Stimulated activated memory B cell treated with anti-CD40 and anti-IgM and Interleukin-4, amounts not matched to agents 10 μg/mL and 1 μg/mL and 100 μg/mL, for 72 hours (primary cell): ENCODE results near the gene EIF5.
"Not testable (repeated sequence)": the region's sequence is repeated elsewhere in the genome, so short reads cannot be mapped to it uniquely, and the experiment has no call there.

Experiments
- ATAC-seq: fragments of 150-1000 bp; cut with Tn5 transposase; 2 replicates; pipeline ENCODE4 v1.10.0; 2021
- H3K27ac Mint-ChIP-seq: one replicate; pipeline ENCODE4 v1.8.0; 2022; ENCODE audit warnings: mild to moderate bottlenecking, mixed read lengths
- H3K27me3 Mint-ChIP-seq: one replicate; pipeline ENCODE4 v1.8.0; 2022; ENCODE audit warnings: mixed read lengths
- H3K36me3 Mint-ChIP-seq: one replicate; pipeline ENCODE4 v1.8.0; 2022; ENCODE audit warnings: mixed read lengths
- H3K4me1 Mint-ChIP-seq: one replicate; pipeline ENCODE4 v1.8.0; 2022; ENCODE audit warnings: mixed read lengths
- H3K4me3 Mint-ChIP-seq: one replicate; pipeline ENCODE4 v1.8.0; 2022; ENCODE audit warnings: mild to moderate bottlenecking, moderate library complexity, mixed read lengths
- H3K9me3 Mint-ChIP-seq: one replicate; pipeline ENCODE4 v1.8.0; 2022; ENCODE audit warnings: mixed read lengths

The EIF5 gene

GRCh38 chr14:103341250-103342129 lies 7.5 kb downstream of the EIF5 start:
- no peak overlapping the region for H3K4me3 Mint-ChIP-seq
- peaks cover 74% of the 10 kb centered on the region for H3K36me3 Mint-ChIP-seq
- no peak for ATAC-seq
- peaks cover 24% of the 10 kb centered on the region for H3K4me1 Mint-ChIP-seq
- no peak overlapping the region for H3K27ac Mint-ChIP-seq
- no peaks in the 10 kb centered on the region for H3K27me3 Mint-ChIP-seq
- no peaks in the 10 kb centered on the region for H3K9me3 Mint-ChIP-seq

DNA sequence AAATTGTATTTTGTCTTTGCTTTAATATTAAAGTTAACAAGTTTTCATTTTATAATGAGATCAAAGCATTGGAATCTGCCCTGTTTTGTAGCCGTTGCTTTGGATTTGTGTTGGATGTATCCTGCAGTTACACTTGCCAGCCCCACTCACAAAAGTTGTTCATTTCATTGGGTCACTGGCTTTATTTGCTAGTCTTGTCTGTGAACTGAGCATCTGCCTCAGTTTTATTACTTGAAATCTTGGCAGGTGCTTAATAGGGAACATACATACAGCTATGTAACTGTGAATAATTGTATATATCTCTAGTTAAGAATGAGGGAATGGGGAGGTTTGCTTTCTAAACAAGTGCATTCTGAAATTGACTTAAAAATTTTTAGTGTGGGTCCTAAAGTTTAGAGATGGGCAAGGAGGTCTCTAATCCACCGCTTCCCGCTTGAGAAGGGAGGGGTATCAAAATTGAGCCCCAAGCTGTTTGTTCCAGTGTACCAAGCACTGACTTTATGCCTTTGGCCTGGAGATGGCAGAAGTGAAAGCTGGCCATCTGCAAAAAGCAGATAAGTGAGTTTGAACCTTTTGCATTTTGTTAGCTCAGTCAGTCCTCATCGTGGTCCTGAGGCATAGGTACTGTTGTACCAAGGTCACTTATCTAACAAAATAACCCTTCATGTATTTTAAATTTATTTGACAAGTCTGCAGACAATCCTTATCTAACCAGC lies 9.3 kb downstream of the EIF5 start:
- Mint-ChIP-seq H3K4me1 (peaks cover 18% of the 10 kb centered on the region), H3K9me3 (no peaks in the 10 kb centered on the region), H3K36me3 (peaks cover 57% of the 10 kb centered on the region), H3K27ac (no peak overlapping the region), H3K27me3 (no peaks in the 10 kb centered on the region), H3K4me3 (no peak overlapping the region)
- no peak for ATAC-seq

DNA sequence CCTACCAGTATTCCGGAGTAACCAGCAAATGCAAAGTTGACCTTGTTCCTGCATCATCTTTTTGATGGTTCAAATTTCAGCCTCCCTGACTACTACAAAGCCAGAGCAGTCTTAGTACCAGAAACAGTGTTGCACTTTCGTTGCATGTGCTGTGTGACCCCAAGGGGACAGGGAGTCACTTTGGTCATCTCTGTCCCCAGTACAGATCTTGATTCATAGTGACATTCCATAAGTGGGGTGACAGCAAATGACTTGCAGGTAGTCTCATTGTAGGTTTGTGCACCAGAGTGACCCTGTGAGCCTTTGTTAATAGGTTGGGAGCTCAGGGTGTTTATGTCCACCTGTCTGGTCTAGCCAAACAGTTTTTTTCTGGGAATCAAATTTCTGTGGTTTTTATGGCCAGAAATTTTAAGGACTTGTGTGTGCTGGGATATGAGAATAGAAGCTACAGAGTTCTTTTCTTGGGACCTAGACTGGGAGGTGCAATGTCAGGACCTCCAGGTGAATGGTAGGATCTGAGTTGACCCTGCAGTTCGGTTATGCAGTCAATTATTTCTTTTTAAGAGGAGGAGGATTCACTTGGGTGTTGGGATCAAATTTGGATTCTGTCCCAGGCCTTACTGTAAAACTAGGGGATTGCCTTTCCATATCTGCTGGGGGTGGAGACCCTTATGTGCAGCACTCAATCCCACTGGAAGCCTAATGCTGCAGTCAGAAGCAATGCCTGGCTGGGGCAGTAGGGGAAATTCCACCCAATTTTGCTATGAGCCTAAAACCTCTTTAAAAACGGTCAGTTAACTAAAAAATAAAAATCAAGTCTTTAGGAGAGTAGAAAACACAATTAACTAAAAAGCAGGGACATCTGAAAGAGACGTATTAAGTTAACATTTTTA lies 10.1 kb downstream of the EIF5 start:
- no peak overlapping the region for H3K27ac Mint-ChIP-seq
- H3K27me3 Mint-ChIP-seq, result no peaks in the 10 kb centered on the region
- peaks cover 49% of the 10 kb centered on the region for H3K36me3 Mint-ChIP-seq
- no peaks in the 10 kb centered on the region for H3K9me3 Mint-ChIP-seq
- ATAC-seq, result no peak
- H3K4me1 Mint-ChIP-seq, result peaks cover 14% of the 10 kb centered on the region
- H3K4me3 Mint-ChIP-seq, result no peak overlapping the region

- H3K27ac Mint-ChIP-seq, result no peak overlapping the region
- no peaks in the 10 kb centered on the region for H3K4me1 Mint-ChIP-seq
- H3K4me3 Mint-ChIP-seq, result no peak overlapping the region
- H3K9me3 Mint-ChIP-seq, result no peaks in the 10 kb centered on the region
- H3K27me3 Mint-ChIP-seq, result peaks cover 5% of the 10 kb centered on the region
- peaks cover 34% of the 10 kb centered on the region for H3K36me3 Mint-ChIP-seq
- no peak for ATAC-seq
Observed at GRCh38 chr14:103346286-103346685, 12.2 kb downstream of the EIF5 start.

DNA sequence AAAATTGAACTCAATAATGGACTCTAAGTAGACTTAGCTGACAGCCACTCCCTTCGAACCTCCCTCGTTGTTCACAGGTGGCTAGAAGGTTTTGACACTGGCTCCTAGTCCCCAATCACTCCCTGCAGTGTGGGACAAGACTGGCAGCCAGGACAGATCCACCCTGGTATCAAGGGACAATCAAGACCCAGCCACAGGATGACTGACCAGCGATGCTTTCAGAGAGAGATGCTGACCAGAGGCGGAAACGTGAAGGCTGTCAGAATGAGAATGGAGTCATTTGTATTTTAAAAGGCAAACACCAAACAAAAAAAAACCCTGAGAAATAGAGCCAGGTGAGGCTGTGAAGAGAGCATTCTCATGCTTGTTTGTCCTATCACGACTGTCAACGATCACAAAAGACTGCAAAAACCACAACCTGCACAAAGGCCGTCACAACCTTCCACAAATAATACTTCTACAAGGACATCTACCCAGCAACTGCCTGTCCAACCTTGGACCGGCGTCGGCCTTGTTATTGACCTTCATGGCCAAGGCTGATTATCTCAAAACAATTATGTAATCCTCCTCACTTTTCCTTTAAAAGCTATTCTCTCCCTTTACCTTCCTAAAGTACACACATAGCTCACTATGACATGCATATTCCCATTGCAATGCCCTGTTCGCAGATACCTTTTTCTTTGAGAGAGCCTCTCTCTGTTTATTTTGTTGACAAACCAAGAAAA lies 13.2 kb downstream of the EIF5 start:
- H3K27ac Mint-ChIP-seq, result no peak overlapping the region
- H3K4me3 Mint-ChIP-seq, result no peak overlapping the region
- no peaks in the 10 kb centered on the region for H3K4me1 Mint-ChIP-seq
- no peak for ATAC-seq
- peaks cover 25% of the 10 kb centered on the region for H3K36me3 Mint-ChIP-seq
- H3K27me3 Mint-ChIP-seq, result peaks cover 14% of the 10 kb centered on the region
- H3K9me3 Mint-ChIP-seq, result no peaks in the 10 kb centered on the region

DNA sequence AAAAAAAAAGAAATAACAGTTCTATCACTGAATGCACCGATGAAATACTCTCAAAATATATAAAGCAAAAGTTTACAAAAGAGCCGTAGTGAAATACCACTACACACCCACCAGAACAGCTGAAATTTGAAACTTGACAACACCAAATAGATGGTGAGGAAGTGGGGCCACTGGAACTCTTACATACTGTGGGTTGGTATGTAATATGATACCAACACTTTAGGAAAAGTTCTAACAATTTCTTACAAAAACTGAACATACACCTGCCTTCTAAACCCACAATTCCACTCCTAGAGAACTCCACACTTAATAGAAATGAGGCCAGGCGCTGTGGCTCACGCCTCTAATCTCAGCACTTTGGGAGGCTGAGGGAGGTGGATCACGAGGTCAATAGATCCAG lies 14.1 kb downstream of the EIF5 start:
- no peak for ATAC-seq
- H3K27ac Mint-ChIP-seq, result no peak overlapping the region
- no peak overlapping the region for H3K4me3 Mint-ChIP-seq
- H3K9me3 Mint-ChIP-seq, result no peaks in the 10 kb centered on the region
- peaks cover 18% of the 10 kb centered on the region for H3K36me3 Mint-ChIP-seq
- no peaks in the 10 kb centered on the region for H3K4me1 Mint-ChIP-seq
- peaks cover 23% of the 10 kb centered on the region for H3K27me3 Mint-ChIP-seq

DNA sequence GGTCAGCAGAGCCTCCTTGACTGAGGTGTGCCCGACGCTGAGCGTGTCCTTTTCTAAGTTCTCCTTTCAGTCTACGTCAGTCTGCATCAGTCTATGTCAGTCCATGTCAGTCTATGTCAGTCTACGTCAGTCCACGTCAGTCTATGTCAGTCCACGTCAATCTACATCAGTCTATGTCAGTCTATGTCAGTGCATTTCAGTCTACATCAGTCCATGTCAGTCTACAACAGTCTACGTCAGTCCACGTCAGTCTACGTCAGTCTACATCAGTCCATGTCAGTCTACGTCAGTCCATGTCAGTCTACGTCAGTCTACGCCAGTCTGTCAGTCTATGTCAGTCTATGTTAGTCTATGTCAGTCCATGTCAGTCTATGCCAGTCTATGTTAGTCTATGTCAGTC lies 15.9 kb downstream of the EIF5 start:
- Mint-ChIP-seq H3K4me3 (no peak overlapping the region), H3K27ac (no peak overlapping the region), H3K36me3 (peaks cover under 1% of the 10 kb centered on the region), H3K4me1 (no peaks in the 10 kb centered on the region), H3K9me3 (no peaks in the 10 kb centered on the region), H3K27me3 (peaks cover 38% of the 10 kb centered on the region)
- no peak for ATAC-seq

GRCh38 chr14:103353362-103353761 lies 19.3 kb downstream of the EIF5 start:
- Mint-ChIP-seq H3K27me3 (peaks cover 54% of the 10 kb centered on the region), H3K9me3 (no peaks in the 10 kb centered on the region), H3K36me3 (no peaks in the 10 kb centered on the region), H3K4me1 (peaks cover 5% of the 10 kb centered on the region), H3K4me3 (no peak overlapping the region), H3K27ac (no peak overlapping the region)
- no peak for ATAC-seq

GRCh38 chr14:103354141-103354540 lies 20.1 kb downstream of the EIF5 start:
- H3K27me3 Mint-ChIP-seq, result peaks cover 54% of the 10 kb centered on the region
- no peak overlapping the region for H3K27ac Mint-ChIP-seq
- ATAC-seq, result no peak
- no peaks in the 10 kb centered on the region for H3K36me3 Mint-ChIP-seq
- H3K9me3 Mint-ChIP-seq, result no peaks in the 10 kb centered on the region
- no peak overlapping the region for H3K4me3 Mint-ChIP-seq
- H3K4me1 Mint-ChIP-seq, result peaks cover 5% of the 10 kb centered on the region

- Mint-ChIP-seq H3K36me3 (peaks cover 4% of the 10 kb centered on the region), H3K4me3 (no peak overlapping the region), H3K9me3 (peaks cover 3% of the 10 kb centered on the region), H3K27ac (no peak overlapping the region), H3K4me1 (peaks cover 5% of the 10 kb centered on the region), H3K27me3 (peaks cover 65% of the 10 kb centered on the region)
- ATAC-seq, result no peak
Observed at GRCh38 chr14:103356024-103356682, 22.1 kb downstream of the EIF5 start.

DNA sequence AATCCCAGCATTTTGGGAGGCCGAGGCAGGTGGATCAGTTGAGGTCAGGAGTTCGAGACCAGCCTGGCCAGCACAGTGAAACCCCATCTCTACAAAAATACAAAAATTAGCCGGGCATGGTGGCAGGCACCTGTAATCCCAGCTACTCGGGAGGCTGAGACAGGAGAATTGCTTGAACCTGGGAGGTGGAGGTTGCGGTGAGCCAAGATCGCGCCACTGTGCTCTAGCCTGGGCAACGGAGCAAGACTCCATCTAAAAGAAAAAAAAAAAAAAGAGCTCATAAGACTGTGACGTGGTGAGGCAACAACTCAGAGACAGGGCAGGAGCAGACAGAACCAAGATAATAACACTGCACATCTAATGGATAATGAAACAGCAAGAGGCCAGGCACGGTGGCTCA lies 23.5 kb downstream of the EIF5 start:
- not testable (repeated sequence) for H3K9me3 Mint-ChIP-seq, H3K36me3 Mint-ChIP-seq, H3K4me3 Mint-ChIP-seq, ATAC-seq, H3K27ac Mint-ChIP-seq, H3K4me1 Mint-ChIP-seq
- H3K27me3 Mint-ChIP-seq, result peaks cover 52% of the 10 kb centered on the region

DNA sequence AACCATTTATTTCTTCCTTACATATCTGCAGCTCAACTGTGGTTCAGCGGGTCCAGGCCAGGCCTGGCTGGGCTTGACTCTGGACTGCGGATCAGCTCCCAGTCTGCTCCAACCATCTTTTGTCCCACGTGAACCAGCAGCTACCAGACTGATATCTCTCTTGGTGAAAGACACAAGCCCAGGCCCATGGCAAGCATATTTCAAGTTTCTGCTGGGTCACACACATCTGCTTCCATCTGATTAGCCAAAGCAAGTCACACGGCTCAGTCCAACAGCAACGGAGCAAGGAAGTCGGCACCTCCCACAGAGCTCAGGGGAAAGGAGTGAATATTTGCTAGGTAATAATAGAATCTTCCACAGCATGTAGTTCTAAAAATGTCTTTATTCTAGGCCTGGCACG lies 26.5 kb downstream of the EIF5 start:
- Mint-ChIP-seq H3K27ac (no peak overlapping the region), H3K27me3 (peaks cover 41% of the 10 kb centered on the region), H3K9me3 (peaks cover 12% of the 10 kb centered on the region), H3K4me3 (no peak overlapping the region), H3K36me3 (peaks cover 13% of the 10 kb centered on the region), H3K4me1 (peaks cover 5% of the 10 kb centered on the region)
- no peak for ATAC-seq

GRCh38 chr14:103361867-103362266 lies 27.8 kb downstream of the EIF5 start:
- Mint-ChIP-seq H3K4me3 (no peak overlapping the region), H3K27me3 (peaks cover 36% of the 10 kb centered on the region), H3K27ac (no peak overlapping the region), H3K9me3 (peaks cover 12% of the 10 kb centered on the region), H3K36me3 (peaks cover 13% of the 10 kb centered on the region), H3K4me1 (peaks cover 5% of the 10 kb centered on the region)
- ATAC-seq, result no peak

- H3K4me3 Mint-ChIP-seq, result no peak overlapping the region
- H3K27me3 Mint-ChIP-seq, result peaks cover 27% of the 10 kb centered on the region
- no peak overlapping the region for H3K27ac Mint-ChIP-seq
Observed at GRCh38 chr14:103362780-103363179, 28.7 kb downstream of the EIF5 start.

More at GRCh38 chr14:103362780-103363179, 28.7 kb downstream of the EIF5 start:
- Mint-ChIP-seq H3K36me3 (peaks cover 13% of the 10 kb centered on the region), H3K9me3 (peaks cover 12% of the 10 kb centered on the region), H3K4me1 (peaks cover 2% of the 10 kb centered on the region)
- ATAC-seq, result no peak
